Measurements from ENCODE around the gene LIFR. TPM values are rescaled to one million over a fixed set of nuclear protein-coding genes. Genes with fewer than 3 reads are reported as not detected.

The LIFR gene
- total RNA-seq, 1 donor from 2014 or later, result 2.2 TPM

DNA sequence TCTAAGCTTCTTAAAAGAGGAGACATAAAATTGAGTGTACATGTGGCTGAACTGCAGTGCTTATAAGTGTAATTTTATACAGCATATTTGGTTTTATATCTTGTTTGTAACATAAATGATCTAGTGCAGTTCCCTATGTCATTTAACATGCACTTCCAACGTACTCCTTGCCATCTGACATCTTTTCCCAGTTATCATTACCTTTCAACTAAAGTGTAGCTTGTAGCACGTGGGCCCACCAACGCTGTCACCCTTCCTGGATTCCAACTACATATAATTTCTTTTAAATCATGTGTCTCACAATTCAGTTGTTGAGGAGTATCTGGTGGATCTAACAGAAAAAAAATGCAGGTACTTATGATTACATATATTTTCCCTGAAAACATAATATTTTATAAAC is 50.1 kb downstream of the LIFR start:
- Histone ChIP-seq H3K9ac (no peak overlapping the region), H3F3A (ENCODE audit: low read depth) (no peaks in the 10 kb centered on the region), H3K79me2 (ENCODE audit: low read depth) (no peaks in the 10 kb centered on the region), H2AFZ (replicated peaks) (no peak overlapping the region), H3K27ac (no peak overlapping the region), H3K4me2 (no peak overlapping the region), H3K27me3 (no peaks in the 10 kb centered on the region), H3K4me3 (no peak overlapping the region), H3K4me1 (no peaks in the 10 kb centered on the region), H3K9me3 (ENCODE audit: low read depth) (no peaks in the 10 kb centered on the region), H3K36me3 (no peaks in the 10 kb centered on the region), H4K20me1 (ENCODE audit: low read depth) (no peaks in the 10 kb centered on the region)
- H3K9me3 Mint-ChIP-seq, result no peaks in the 10 kb centered on the region
- DNase-seq (ENCODE audit: low spot score), result no peak
- H3K27me3 Mint-ChIP-seq (ENCODE audit: insufficient read depth, low read depth), result no peaks in the 10 kb centered on the region
- no peak overlapping the region for H3K4me3 Mint-ChIP-seq
- H3K27ac Mint-ChIP-seq, result no peak overlapping the region
- no peak for TF ChIP-seq EZH2 (IDR thresholded peaks at IDR 0.05)
- TF ChIP-seq, protein P1, sequence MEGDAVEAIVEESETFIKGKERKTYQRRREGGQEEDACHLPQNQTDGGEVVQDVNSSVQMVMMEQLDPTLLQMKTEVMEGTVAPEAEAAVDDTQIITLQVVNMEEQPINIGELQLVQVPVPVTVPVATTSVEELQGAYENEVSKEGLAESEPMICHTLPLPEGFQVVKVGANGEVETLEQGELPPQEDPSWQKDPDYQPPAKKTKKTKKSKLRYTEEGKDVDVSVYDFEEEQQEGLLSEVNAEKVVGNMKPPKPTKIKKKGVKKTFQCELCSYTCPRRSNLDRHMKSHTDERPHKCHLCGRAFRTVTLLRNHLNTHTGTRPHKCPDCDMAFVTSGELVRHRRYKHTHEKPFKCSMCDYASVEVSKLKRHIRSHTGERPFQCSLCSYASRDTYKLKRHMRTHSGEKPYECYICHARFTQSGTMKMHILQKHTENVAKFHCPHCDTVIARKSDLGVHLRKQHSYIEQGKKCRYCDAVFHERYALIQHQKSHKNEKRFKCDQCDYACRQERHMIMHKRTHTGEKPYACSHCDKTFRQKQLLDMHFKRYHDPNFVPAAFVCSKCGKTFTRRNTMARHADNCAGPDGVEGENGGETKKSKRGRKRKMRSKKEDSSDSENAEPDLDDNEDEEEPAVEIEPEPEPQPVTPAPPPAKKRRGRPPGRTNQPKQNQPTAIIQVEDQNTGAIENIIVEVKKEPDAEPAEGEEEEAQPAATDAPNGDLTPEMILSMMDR (IDR thresholded peaks at IDR 0.05), result no peak
- no peak for TF ChIP-seq EZH2phosphoT487 (IDR thresholded peaks at IDR 0.05)
- peaks cover 3% of the 10 kb centered on the region for H3K36me3 Mint-ChIP-seq
- H3K4me1 Mint-ChIP-seq, result peaks cover 5% of the 10 kb centered on the region

DNA sequence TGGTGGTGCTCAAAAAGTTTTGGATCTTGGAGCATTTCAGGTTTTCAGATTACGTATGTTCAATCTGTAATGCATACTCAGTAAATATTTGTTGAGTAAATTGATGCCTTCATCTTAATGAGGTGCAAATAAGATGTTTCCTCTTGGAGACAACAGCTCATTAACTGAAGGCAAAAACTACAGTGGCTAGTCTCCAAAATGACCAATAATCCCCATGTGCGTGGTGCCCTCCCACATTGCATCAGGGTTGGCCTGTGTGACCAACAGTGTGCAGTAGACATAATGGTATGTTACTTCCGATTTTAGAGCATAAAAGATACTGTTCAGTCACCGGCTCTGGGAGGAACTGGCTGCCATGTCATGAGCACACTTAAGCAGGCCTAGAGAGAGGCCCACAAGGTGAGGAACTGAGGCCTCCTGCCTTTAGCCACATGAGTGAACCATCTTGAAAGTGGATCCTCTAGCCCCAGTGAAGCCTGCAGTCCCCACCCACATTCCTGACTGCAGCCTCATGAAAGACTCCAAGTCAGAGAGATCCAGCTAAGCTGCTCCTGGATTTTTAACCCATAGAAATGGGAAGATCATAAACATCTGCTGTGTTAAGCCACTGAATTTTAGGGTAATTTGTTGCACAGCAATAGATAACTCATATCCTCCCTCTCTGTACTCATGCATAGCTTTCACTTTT is 55.7 kb downstream of the LIFR start:
- no peak overlapping the region for H3K4me3 ChIP-seq
- H3K36me3 ChIP-seq, result no peaks in the 10 kb centered on the region
- no peaks in the 10 kb centered on the region for H3K9me3 Mint-ChIP-seq
- peaks cover 7% of the 10 kb centered on the region for H3K4me1 ChIP-seq
- no peak overlapping the region for H3K4me2 ChIP-seq
- no peak overlapping the region for H3K27ac Mint-ChIP-seq
- H3K27me3 Mint-ChIP-seq (ENCODE audit: insufficient read depth, low read depth), result no peaks in the 10 kb centered on the region
- H3K9ac ChIP-seq, result no peak overlapping the region
- DNase-seq (ENCODE audit: low spot score), result peak; percentile 33
- H3K79me2 ChIP-seq (ENCODE audit: low read depth), result no peaks in the 10 kb centered on the region
- TF ChIP-seq, protein P1 (IDR thresholded peaks at IDR 0.05), result no peak
- TF ChIP-seq EZH2phosphoT487 (IDR thresholded peaks at IDR 0.05) (no peak), EZH2 (IDR thresholded peaks at IDR 0.05) (no peak)
- peaks cover 7% of the 10 kb centered on the region for H3K36me3 Mint-ChIP-seq
- no peak overlapping the region for H3K4me3 Mint-ChIP-seq
- no peaks in the 10 kb centered on the region for H3F3A ChIP-seq (ENCODE audit: low read depth)
- no peaks in the 10 kb centered on the region for H4K20me1 ChIP-seq (ENCODE audit: low read depth)
- H3K27me3 ChIP-seq, result no peaks in the 10 kb centered on the region
- H2AFZ ChIP-seq (replicated peaks), result peak overlapping the region; percentile 76
- peaks cover 5% of the 10 kb centered on the region for H3K4me1 Mint-ChIP-seq
- H3K9me3 ChIP-seq (ENCODE audit: low read depth), result no peaks in the 10 kb centered on the region
- H3K27ac ChIP-seq, result no peak overlapping the region

DNA sequence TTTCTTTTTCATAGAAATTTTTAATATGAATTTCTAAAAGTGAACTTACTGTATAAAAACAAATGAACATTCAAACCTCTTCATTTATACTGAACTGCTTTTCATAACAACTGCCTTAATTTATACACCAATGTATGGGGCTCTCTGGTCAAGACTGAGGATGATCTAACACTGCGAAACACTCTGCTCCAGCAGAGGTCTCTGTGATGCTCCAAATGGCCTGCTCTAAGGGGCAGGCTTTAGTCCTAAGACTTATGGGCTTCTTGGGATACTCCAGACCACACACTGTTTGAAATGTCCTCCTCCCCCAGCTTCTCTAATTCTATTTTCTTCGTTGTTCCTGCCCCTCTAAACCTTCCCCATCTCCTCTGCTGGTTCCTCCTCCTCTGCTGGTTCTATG is 58.5 kb downstream of the LIFR start:
- Mint-ChIP-seq H3K27ac (no peak overlapping the region), H3K9me3 (no peaks in the 10 kb centered on the region)
- no peaks in the 10 kb centered on the region for H3K36me3 ChIP-seq

More for the DNA sequence above, 58.5 kb downstream of the LIFR start:
- Mint-ChIP-seq H3K4me3 (no peak overlapping the region), H3K4me1 (peaks cover 5% of the 10 kb centered on the region), H3K36me3 (peaks cover 12% of the 10 kb centered on the region), H3K27me3 (ENCODE audit: insufficient read depth, low read depth) (no peaks in the 10 kb centered on the region)
- no peak overlapping the region for H3K9ac ChIP-seq
- no peaks in the 10 kb centered on the region for H3K27me3 ChIP-seq
- H3K79me2 ChIP-seq (ENCODE audit: low read depth), result no peaks in the 10 kb centered on the region
- peaks cover 12% of the 10 kb centered on the region for H3K4me1 ChIP-seq
- no peaks in the 10 kb centered on the region for H3K9me3 ChIP-seq (ENCODE audit: low read depth)
- no peaks in the 10 kb centered on the region for H4K20me1 ChIP-seq (ENCODE audit: low read depth)
- H3F3A ChIP-seq (ENCODE audit: low read depth), result no peaks in the 10 kb centered on the region
- no peak overlapping the region for H3K4me3 ChIP-seq
- H3K4me2 ChIP-seq, result no peak overlapping the region
- no peak overlapping the region for H3K27ac ChIP-seq
- H2AFZ ChIP-seq (replicated peaks), result no peak overlapping the region
- DNase-seq (ENCODE audit: low spot score), result no peak
- TF ChIP-seq, protein P1 (IDR thresholded peaks at IDR 0.05), result peak; percentile 26
- no peak for TF ChIP-seq EZH2phosphoT487 (IDR thresholded peaks at IDR 0.05)
